ENCODE measurements around the gene SYT12. TPM values are rescaled to one million over a fixed set of nuclear protein-coding genes. Genes with fewer than 3 reads are reported as not detected.

Gene SYT12
- total RNA-seq, 1 donor from 2014 or later = 4.8 TPM

DNA sequence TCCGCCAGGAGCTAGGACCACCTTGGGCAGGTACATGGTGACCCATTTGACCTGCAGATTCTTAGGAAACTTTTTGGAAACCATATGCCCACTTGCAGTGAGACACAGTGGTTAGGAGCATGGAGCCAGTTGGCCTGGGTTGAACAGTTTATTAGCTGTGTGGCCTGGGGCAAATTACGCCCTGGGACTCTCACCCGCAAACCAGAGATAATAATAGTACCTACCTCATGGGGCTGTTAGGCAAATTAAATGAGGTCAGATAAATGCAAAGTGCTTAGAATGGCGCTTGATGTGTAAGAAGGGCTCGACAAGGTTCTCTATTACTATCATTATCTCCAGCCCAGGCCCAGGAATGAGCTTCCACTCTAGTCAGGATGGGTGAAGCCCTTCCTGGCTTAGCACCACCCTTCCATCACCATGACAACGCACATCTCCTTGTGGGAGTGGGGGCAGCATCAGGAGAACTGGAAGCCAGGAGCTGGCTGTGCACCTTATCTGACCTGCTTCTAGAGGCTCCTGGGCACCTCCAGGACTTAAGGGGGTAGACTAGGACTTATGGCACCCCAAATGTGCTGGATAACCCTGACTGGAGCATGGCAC, 5.1 kb downstream of the SYT12 start:
- DNase-seq (ENCODE audit: low spot score) = no peak

DNA sequence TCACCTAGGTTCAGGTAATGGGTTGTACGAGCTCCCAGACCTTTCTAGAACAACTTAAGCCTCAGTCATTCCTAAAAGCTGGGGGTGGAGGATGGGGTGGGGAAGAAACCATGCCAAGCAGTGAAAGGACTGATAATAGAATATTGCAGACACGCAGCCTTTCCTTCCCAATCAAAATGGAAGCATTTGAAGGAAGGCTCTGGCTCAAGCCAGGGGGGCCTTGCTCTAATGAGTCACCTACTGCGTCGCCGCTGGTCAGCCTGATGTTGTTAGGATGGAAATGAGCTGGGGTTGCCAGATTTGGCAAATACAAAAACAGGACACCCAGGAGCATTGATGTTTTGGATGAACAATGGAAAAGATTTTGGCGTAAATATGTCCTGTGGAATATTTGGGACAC, 6.2 kb downstream of the SYT12 start:
- DNase-seq (ENCODE audit: low spot score) = no peak

DNA sequence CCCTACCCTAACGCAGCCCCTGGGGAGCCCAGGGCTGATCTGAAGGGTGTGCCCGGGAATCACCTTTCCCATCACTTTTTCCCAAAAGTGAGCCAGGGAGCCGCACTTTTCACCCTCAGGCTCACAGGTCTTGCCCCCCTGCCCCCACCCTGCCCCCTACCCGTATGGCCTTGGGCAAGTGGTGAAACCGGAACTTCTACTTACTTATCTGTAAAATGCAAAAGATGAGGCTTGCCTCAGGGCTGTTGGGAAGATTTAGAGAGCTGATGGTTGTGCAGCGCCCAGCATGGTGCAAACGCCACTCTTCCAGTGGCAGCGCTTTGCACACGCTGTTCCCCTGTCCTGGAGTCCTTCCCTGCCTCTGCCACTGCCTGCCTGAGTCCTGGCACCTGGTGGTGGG, 8.0 kb downstream of the SYT12 start:
- no peak for DNase-seq (ENCODE audit: low spot score)

DNA sequence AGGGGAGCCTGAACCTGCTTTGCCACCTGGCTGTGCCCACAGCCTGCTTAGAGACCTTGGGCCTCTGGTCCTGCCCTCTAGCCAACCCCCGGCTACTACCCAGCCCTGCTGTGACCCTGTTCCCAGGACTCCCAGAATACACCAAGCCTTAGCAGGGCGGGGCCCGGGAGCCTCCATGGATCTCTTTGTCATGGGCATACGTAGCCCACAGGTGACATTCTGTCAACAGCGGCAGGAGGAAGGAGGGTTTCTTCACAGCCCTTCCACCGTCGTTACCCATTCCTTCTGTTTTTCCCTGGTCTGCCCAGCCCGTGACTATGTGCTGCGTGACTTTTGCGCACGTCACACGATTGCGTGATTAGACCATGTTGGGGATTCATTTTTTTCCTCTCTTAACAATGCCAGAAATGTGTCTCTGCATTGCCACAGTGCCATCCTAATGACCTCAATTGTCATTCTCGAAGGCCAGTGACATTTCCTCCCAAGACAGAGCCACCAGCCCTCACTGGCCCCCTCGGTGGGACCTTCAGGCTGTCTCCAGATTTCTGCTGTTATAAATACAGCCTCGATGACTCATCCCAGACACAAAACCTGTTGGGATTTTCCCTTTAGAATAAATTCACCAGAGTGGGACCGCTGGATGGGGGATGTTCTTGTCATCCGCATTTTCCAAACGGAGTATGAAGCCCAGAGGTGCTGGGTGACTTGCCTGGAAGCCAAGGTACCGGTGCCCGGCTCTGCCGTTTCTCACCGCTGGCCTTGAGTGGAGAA, 9.0 kb downstream of the SYT12 start:
- no peak for DNase-seq (ENCODE audit: low spot score)

DNA sequence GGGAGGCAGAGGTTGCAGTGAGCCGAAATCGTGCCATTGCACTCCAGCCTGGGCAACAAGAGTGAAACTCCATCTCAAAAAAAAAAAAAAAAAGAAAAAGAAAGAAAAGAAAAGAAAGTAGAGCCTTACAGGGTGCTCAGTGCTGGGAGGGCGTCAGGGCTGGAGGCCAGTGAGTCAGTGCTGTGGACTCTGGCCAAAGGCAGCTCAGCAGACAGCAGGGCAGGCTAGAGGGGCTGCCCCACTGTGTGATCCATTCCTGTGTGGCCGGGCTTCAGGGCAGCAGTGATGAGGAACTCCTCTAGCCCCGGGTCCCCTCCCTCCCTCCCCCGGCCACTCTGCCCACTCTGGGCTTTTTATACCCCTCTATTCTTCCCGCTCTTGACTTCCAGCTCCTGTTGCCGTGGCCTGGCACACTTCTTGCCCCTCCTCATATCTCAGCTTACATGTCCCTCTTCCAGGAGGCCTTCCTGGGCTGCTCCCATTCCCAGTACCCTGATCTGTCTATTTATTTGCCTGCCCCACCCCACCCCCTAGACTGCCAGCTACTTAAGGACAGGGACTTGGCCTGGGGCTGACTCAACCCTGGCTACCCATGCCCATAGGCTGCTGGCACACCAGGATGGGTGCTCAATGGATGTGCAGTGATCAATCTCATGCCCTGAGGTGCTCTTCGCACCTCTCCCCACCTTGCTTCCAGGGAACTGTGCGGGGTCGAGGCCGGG, 10.1 kb downstream of the SYT12 start:
- no peak for DNase-seq (ENCODE audit: low spot score)

DNA sequence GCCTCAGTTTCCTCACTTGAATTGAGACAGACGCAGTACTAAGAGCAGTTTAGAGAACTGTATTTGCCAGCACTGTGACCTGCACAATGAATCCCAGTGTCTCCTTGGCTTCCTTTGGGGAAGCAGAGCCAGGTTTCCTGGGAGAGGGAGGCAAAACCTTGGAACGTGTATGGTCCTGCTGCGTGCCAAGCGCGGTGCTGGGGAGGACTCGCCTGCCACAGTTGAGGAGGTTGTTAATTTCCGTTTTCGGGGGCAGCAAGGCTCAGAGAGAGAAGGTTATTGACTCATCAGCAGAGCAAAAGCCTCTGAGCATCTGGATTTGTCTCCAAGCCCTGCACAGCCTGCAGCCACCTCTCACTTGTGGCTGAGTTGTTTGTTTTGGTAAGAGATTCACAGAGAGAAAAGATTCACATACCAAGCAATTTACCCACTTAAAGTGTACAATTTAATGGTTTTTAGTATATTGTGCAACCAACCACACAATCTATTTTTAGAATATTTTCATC, 10.8 kb downstream of the SYT12 start:
- no peak for DNase-seq (ENCODE audit: low spot score)

DNA sequence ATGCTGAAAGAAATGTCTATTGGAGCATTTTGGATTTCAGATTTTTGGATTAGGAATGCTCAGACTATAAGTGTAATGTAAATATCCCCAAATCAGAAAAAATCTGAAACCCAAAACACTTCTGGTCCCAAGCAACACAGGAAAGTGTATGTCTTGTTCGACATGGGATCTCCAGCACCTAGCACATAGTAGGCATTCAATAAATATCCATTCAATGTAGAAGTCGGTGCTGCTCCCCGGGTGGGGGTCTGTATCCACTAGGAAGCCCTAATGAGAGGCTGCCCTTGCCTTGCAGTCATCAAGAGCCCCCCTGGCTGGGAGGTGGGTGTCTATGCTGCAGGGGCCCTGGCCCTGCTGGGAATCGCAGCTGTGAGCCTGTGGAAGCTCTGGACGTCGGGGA, 11.4 kb downstream of the SYT12 start:
- no peak for DNase-seq (ENCODE audit: low spot score)

DNA sequence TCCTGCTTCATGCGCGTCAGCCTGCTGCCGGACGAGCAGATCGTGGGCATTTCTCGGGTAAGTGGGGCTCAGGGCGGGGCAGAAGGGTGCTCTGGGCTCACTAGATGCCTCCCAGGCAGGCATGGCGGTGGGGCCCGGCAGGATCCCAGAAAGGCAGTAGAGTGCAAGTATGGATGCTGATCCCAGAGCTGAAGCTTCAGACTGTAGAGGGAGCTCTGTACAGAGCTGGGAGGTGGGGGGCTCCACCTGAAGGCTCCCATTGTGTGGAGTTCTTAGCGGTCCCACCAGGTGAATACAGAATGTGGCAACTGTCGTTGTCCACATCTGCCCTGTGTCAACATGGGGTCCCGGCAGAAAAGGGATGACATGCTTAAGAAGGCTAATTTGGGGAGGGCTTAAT, 17.2 kb downstream of the SYT12 start:
- no peak for DNase-seq (ENCODE audit: low spot score)

DNA sequence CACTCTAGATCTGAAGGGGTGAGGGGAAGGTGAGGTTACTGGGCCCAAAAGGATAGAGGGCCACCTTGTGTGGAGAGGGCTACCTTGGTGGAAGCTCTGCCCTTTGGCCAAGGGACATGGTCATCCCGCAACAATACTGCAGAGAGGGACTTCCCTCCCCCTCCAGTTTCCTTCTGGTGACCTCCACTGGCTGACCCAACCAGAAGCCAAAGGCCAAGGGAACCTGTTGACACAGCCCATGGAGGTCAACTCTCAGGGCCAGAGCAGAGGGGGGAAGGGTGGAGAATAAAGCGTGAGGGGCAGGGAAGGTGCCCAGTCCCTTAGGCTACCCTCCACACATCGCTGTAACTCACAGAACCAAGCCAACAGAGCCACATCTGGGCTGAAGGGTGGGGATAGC, 18.7 kb downstream of the SYT12 start:
- DNase-seq (ENCODE audit: low spot score) = no peak

DNA sequence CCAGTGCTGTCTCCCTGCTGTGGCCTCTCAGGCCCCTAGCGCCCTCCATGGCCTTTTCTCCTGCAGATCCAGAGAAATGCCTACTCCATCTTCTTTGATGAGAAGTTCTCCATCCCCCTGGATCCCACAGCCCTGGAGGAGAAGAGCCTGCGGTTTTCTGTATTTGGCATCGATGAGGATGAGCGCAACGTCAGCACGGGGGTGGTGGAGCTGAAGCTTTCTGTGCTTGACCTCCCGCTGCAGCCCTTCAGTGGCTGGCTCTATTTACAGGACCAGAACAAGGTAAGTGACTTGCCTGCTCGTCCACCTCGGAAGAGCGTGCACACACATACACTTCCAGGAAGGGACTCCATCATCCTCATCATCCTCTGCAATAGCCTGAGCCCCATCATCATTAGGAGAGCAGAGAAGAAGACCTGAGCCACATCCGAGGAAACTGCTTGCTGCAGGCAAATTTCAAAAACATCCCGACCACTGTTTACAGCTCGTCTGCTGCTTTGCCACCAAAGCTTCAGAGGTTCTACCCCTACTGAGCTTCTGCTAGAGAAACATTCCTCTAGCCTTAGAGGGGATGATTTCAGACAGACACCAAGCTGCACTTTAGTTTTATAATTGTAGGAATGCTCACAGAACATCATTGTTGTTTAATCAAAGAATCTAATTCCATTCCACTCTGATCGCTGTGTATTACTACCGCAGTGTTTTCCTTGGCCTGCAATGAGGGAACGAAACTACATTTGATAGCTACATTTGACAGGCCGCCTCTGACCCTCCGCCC, 20.8 kb downstream of the SYT12 start:
- no peak for DNase-seq (ENCODE audit: low spot score)

DNA sequence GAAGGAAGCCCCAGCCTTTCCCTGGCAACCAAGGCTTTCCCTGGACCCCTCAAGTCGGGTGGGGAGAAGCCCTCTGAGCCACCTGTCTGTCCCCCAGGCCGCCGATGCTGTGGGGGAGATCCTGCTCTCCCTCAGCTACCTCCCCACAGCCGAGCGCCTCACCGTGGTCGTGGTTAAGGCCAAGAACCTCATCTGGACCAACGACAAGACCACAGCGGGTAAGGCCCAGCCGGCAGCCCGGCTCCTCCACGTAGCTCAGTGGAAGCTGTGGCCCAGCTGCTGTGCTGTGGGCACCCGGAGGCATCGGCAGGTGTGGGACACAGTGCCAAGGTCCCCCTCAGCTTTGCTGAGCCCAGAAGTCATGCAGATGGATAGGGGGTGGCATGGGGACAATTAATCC, 21.6 kb downstream of the SYT12 start:
- DNase-seq (ENCODE audit: low spot score) = no peak

DNA sequence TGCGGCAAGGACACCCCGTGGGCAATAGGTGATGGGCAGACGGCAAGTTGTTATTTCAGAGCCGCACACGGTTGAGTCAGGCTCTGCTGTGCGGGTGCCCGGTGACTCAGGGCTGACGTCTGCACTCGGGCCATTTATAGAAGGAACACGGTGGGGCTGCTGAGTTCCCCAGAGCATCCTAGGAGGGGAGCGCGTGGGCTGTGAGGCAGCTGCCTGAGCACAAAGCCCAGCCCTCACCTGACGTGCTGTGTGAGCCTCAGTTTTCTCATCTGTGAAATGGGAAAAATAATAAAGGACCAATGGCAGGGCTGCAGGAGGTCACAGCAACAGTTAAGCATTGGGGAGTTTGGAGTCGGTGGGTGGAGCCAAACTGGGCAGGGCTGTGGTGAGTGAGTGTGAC, 22.4 kb downstream of the SYT12 start:
- DNase-seq (ENCODE audit: low spot score) = no peak

DNA sequence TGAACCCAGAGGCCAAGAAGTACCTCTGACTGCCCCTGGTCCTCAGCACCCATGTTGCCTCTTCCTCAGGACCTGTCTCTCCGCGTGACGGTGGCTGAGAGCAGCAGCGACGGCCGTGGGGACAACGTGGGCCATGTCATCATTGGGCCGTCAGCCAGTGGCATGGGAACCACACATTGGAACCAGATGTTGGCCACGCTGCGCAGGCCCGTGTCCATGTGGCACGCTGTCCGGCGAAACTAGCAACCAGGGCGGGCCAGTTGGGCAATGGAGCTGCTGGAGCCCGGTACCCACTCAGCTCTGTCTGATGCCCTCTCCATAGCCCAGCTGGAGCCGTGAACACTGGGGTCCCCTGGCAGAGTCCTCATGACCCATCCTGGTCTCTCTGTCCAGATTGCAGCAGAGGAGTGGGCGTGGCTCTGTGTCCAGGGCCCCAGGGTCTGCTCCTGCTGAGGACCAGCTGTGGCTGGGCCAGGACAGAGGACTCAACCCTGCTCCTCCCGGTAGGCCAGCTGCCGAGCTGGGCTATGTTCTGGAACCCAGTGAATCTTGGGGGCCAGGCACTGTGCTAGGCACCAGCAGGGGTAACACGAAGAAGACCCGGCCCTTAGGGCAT, 25.7 kb downstream of the SYT12 start:
- no peak for DNase-seq (ENCODE audit: low spot score)

DNA sequence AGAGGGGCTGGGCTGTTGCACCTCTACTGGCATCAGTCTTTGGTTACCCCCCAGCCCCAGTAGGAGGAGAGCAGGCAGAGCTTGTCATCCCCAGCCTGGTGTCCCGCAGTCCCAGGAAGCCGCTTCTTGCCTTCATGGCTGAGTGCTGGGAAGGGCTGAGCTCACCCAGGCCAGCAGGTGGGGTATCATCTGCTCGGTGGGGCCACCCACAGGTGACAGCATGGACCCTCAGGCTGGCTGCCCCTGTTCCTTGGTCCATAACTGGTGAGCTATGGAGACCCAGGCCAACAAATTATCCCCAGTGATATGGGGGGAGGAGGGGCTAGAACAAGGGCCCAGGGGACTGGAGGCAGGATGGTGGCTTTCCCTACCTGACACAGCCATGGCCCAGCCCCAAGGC, 27.2 kb downstream of the SYT12 start:
- DNase-seq (ENCODE audit: low spot score) = no peak

DNA sequence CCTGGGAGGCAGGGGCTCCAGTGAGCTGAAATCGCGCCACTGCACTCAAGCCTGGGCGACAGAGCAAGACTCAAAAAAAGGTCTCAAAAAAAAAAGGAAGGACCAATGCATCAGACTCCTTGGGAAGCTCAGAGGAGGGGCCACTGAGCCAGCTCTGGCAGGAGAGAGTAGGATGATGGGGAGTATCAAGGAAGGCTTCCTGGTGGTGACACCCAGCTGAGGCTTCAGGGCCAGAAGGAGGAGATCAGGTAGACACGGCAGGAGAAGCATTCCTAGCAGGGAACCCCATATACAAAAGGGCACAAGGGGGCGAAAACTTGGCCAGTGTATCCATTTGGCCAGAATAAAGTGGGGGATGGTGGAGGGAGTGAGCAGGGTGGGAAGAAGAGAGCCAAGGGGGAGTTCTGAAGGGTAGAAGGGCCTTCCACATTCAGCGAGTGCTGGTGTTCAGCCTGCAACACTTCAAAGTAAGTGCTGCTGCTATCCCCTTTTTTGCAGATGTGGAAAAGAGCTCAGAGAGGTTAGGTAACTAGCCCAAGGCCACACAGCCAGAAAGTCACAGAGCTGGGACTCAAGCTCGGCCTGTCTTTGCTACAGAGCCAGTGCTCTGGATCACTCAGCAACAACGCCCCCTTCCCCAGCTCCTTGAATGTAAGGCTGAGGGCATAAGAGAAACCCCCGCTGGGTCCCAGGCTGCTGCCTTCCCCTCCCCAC, 28.4 kb downstream of the SYT12 start:
- DNase-seq (ENCODE audit: low spot score) = no peak

DNA sequence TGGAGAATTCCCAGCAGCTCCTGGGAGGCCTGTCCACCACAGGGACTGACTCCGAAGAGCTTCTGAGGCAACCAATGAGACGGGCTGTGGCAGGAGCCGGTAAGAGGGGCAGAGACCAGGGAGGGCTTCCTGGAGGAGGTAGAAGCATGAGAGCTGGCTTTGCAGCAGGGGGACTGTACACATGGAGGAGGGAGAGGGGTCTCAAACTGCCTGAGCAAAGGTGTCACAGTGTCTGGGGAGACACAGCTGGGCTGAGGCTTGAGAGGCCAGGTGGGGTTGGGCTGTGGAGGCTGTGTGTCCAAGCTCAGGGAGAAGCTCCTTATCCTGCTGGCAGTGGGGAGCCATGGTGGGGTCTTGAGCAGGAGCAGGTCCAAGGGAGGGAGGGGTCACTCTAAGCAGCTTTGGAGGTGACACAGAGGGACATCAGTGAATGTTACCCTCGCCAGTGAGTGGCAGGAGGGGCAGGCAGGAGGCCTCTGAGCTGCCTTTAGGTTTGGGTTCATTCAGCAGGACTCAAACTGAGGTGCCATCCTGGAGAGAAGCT, 29.1 kb downstream of the SYT12 start:
- no peak for DNase-seq (ENCODE audit: low spot score)

DNA sequence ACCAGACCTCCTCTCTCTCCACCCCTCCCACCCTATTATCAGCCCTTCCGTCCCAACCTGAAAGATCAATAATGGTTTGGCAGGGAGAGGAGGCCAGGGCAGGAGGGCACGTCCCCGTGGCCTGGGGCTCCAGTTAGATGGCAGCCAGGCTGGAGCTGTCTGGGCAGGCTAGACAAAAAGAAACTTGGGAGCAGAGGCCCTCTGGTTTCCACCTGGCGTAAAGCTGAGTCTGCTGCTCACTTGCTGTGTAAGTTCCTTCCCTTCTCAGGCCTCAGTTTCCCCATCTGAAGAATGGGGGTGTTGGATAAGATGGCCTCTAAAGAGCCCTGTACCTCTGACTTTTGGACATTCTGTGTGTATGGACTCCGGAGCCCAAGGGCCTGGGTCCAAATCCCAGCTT, 30.0 kb downstream of the SYT12 start:
- DNase-seq (ENCODE audit: low spot score) = no peak

DNA sequence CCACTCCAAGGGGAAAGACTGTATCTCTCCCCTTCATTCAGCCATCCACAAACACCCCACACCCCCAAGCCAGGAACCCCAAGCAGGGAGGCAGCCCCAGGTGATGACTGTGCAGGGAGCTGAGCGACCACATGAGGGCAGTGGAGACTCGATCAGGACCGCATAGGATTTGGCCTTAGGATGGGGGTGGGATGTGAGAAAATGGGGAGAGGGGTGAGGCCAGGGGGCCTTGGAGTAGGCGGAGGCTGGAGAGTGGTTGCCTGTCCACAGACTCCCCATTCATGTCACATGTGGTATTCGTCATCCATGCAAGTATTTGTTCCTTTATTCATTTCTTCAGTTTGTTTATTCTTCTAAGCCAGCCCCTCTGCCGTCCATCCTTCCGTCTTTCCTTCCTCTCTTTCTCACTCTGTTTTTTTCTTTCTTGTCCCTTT, 31.0 kb downstream of the SYT12 start:
- peak; percentile 54 for DNase-seq (ENCODE audit: low spot score)

DNA sequence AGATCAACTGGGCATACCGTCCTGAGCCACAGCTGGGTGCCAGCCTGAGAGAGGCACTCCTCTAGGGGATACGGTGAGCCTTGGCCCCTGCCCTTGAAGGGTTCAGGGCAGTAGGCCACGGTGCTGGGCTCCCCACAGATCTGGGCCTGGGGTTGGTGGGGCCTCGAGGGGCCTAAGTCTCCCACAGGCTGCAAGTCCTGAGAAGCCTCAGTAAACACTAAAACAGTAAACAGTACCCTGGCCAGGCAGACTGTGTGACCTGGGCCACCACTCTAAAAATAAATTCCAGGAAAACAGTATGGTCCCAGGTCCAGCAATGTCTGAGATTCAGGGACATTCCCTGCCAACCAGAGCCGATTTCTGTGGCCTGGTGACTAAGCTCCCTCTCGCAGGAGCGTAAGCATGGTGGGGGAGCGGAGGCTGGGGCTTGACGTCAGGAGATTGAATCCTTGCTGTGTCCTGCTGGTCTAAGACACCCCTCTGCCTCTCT, 31.5 kb downstream of the SYT12 start:
- no peak for DNase-seq (ENCODE audit: low spot score)

DNA sequence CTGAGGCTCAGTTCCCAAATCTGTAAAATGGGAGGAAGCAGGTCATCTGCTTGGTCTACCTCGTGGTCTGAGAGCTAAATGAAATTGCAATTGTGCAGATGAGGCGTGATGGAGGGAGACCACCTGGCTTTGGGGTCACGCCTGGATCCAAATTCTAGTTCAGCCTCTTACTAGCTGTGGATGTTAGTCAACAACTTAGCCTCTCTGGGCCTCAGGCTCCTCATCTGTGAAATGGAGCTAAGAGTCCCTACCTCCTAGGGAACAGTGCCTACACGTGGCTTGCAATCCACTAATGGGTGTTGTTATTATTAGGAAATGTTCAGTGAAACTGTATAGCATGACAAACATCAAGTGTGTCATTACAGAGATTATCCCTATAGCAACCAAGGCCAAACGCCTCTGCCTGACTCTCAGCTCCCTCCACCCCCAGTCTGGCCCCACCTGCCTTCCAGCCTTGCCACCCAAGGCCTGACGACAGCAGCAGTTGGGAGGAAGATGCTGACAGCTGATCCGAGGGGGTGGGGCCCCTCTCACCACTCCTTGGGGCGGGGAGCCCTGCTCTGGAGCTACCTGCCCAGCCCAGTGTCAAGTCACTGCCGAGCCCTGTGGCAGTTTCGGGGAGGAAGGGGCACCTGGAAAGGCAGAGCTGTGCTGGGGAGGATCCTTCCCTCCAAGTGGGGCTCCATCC, 32.0 kb downstream of the SYT12 start:
- peak; percentile 84 for DNase-seq (ENCODE audit: low spot score)
